Activated naive CD4-positive, alpha-beta T cell treated with anti-CD3 and anti-CD28 coated beads, Interleukin-2, amount 50 U/mL, for 24 hours (primary cell): ENCODE measurements around the gene DFFA.
A peak's percentile ranks its signal among the peaks of the same experiment; 100 is the strongest.
"Not testable (repeated sequence)": the region's sequence is repeated elsewhere in the genome, so short reads cannot be mapped to it uniquely, and the experiment has no call there.

Source experiments
- H3K27ac Mint-ChIP-seq: one replicate; pipeline ENCODE4 v1.8.0; 2021; ENCODE audit warnings: mild to moderate bottlenecking, mixed read lengths
- H3K27me3 Mint-ChIP-seq: one replicate; pipeline ENCODE4 v1.8.0; 2021; ENCODE audit warnings: mixed read lengths
- H3K36me3 Mint-ChIP-seq: one replicate; pipeline ENCODE4 v1.8.0; 2021; ENCODE audit warnings: mixed read lengths
- H3K4me1 Mint-ChIP-seq: one replicate; pipeline ENCODE4 v1.8.0; 2021; ENCODE audit warnings: mixed read lengths
- H3K4me3 Mint-ChIP-seq: one replicate; pipeline ENCODE4 v1.8.0; 2021; ENCODE audit warnings: mild to moderate bottlenecking, mixed read lengths
- H3K9me3 Mint-ChIP-seq: one replicate; pipeline ENCODE4 v1.8.0; 2021; ENCODE audit warnings: mixed read lengths

Gene DFFA

DNA sequence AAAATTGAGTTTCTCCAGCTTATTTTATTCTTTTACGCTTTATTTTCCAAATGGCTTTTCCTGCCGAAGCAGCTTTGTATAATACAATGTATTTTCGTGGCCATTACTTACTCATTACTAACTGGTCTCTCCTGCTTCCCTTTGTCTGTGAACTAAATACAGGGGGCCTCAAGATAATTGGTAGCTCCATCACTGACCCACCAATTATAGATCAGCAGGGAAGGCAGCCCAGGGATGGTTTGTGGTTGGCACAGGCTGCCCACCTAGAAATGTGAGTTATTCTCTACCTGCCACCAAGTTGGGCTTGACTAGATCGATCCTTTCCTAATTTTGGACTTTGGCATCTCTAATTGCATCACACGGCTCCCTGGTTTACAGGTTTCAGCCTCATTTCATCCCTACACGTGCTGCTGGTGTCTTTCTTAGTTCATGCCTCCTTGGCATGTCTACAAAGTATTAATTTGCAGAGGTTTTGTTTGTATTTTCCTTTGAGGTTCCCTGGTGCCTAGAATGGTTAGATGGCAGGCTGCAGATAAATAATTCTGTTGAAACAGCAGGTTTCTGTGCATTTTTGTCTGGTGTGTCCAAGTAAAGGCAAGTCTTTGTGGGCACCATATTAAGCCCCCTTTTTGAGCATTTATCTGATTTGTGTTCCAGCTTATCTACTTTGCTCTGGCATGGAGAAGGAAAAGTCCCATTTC lies 37.6 kb upstream of the DFFA start:
- H3K27me3 Mint-ChIP-seq: no peaks in the 10 kb centered on the region
- H3K27ac Mint-ChIP-seq: peak overlapping the region; percentile 30
- H3K4me3 Mint-ChIP-seq: peak overlapping the region; percentile 53
- H3K9me3 Mint-ChIP-seq: no peaks in the 10 kb centered on the region
- peaks cover 77% of the 10 kb centered on the region for H3K4me1 Mint-ChIP-seq
- H3K36me3 Mint-ChIP-seq: peaks cover 3% of the 10 kb centered on the region

DNA sequence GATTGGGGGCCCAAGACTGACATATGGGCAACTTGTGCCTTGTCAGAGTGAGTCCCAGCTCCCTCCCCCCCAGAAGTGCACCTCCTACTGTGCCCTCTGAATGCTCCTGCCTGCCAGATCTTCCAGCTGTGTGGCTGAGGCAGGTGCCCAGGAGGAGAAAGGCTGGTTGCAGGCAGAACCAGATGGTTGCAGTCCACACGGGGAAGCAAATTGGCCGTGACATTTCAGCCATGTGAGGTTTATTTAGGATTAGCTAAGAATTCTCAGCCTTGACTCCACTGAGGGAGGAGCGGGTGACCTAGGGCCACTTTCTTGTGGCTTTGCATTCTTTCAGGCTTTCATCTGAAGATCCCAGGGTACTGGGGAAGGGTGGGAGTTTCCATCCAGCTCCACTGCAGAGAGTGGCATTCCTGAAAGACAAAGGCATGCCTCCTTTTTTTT lies 36.2 kb upstream of the DFFA start:
- Mint-ChIP-seq H3K4me1 (peaks cover 73% of the 10 kb centered on the region), H3K4me3 (no peak overlapping the region), H3K27me3 (no peaks in the 10 kb centered on the region), H3K36me3 (peaks cover 3% of the 10 kb centered on the region), H3K9me3 (no peaks in the 10 kb centered on the region), H3K27ac (no peak overlapping the region)

DNA sequence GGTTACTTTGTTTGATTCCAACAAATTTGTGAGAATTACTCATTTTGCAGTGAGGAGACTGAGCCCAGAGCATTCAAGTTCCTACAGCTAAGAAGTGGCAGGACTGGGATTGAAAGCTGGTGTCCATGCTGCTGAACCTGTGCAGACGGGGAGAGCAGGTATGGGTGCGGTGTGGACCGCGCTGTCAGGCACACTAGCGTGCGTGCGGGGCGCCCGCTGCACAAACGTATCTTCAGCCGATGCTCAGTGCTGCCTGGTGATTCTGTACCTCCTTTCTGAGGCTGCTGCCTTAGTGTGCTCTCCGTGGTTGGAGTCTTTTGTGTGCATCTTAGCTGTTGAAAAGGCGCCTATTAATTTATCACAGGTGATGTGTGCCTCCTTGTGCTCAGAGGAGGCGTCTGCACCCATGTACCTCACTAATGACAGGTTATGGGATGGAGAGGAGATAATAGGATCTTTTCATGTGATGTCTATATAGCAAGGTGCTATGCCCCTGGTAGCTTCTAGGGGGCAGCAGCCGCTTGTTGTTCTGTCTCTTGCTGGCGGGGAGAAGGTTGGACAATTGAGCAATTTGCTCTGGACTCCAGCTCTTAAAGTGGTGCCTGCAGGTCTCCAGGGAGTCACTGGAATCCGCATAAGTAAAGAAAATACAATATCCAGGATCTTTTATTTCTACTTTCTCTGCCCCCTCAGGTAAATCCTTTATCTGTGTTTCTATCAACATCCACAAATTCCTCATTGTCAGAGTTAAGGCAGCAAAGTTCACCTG lies 35.0 kb upstream of the DFFA start:
- H3K27ac Mint-ChIP-seq: peak overlapping the region; percentile 65
- H3K27me3 Mint-ChIP-seq: no peaks in the 10 kb centered on the region
- H3K9me3 Mint-ChIP-seq: no peaks in the 10 kb centered on the region
- peaks cover 63% of the 10 kb centered on the region for H3K4me1 Mint-ChIP-seq
- H3K36me3 Mint-ChIP-seq: peaks cover 3% of the 10 kb centered on the region
- H3K4me3 Mint-ChIP-seq: no peak overlapping the region

DNA sequence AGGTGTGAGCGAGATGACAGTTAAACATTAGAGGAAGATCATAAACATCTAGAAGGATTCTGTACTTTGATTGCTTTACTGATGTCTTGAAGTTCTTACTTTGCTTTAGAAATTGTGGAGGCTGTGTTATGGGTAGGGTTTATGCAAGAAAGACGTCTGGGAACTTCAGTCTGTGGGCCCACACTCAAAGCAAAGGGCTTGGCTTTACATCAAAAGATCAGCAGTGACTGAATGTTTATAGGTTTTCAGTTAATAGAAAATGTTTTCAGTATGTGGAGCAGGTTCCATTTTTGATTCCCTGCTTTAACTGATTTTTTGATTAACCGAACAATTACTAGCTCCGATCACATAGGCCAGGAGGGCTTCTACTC lies 34.3 kb upstream of the DFFA start:
- no peak overlapping the region for H3K4me3 Mint-ChIP-seq
- no peaks in the 10 kb centered on the region for H3K27me3 Mint-ChIP-seq
- peak overlapping the region; percentile 20 for H3K27ac Mint-ChIP-seq
- H3K4me1 Mint-ChIP-seq: peaks cover 62% of the 10 kb centered on the region
- no peaks in the 10 kb centered on the region for H3K9me3 Mint-ChIP-seq
- H3K36me3 Mint-ChIP-seq: peaks cover 3% of the 10 kb centered on the region

DNA sequence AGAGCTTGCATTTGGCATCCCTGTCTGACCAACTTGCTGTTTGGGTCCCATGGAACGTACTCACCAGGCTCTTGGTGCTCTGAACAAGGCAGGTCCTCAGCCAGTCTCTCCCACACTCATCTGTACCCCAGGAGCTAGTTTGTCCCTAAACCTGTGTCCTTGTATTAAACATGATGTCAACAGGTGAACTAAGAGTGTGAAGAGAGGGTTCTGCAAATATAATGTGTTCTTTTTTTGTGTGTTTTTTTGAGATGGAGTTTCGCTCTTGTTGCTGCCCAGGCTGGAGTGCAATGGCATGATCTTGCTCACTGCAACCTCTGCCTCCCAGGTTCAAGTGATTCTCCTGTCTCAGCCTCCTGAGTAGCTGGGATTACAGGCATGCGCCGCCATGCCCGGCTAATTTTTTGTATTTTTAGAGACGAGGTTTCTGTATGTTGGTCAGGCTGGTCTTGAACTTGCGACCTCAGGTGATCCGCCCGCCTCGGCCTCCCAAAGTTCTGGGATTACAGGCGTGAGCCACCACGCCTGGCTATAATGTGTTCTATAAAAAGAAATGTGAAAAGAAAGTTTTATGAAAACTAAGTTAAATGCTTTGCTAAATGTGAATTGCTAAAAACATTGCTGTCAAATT lies 33.8 kb upstream of the DFFA start:
- H3K4me3 Mint-ChIP-seq, H3K9me3 Mint-ChIP-seq, H3K27ac Mint-ChIP-seq, H3K27me3 Mint-ChIP-seq, H3K36me3 Mint-ChIP-seq: not testable (repeated sequence)
- peaks cover 57% of the 10 kb centered on the region for H3K4me1 Mint-ChIP-seq

DNA sequence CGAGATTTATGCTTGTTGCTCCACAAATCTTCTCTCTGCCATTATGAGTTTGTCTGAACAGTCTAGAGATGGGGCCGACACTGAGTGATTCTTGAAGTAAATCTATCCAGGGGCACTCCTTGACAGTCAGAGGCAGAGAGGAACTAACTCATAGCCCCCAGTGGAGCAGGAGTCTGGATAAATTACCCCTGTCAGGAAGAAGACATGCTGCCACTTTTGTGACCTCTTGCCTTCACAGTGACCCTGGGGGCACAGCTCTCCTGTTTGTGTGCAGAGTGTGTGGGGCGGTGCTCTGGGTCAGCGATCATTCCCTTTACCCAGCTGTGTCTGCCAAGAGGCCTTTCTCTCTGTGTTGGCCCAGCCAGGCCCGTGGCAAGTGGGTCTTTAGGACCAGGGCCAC lies 31.9 kb upstream of the DFFA start:
- peaks cover 43% of the 10 kb centered on the region for H3K4me1 Mint-ChIP-seq
- H3K27ac Mint-ChIP-seq: no peak overlapping the region
- no peaks in the 10 kb centered on the region for H3K9me3 Mint-ChIP-seq
- no peaks in the 10 kb centered on the region for H3K27me3 Mint-ChIP-seq
- H3K36me3 Mint-ChIP-seq: peaks cover 3% of the 10 kb centered on the region
- H3K4me3 Mint-ChIP-seq: no peak overlapping the region

DNA sequence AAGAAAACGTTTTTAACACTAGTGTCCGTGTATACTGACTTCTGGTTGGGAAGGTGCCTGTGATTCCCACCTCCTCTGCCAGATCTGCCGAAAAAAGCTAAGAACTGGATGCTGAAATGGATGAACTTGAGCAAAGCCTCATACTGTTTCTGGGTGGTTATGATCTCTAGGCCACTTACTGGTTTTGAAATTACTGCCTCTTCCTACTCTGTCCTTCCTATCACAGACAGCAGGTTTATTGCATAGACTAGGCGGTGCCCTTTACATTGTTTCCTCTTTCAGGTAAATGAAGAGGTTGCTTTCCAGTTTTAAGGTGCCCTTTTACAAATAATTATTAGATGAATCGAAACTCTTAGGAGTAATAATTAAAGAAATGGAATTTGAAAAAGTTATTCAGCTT lies 29.9 kb upstream of the DFFA start:
- peaks cover 52% of the 10 kb centered on the region for H3K4me1 Mint-ChIP-seq
- no peak overlapping the region for H3K4me3 Mint-ChIP-seq
- no peak overlapping the region for H3K27ac Mint-ChIP-seq
- H3K9me3 Mint-ChIP-seq: no peaks in the 10 kb centered on the region
- peaks cover under 1% of the 10 kb centered on the region for H3K36me3 Mint-ChIP-seq
- no peaks in the 10 kb centered on the region for H3K27me3 Mint-ChIP-seq

DNA sequence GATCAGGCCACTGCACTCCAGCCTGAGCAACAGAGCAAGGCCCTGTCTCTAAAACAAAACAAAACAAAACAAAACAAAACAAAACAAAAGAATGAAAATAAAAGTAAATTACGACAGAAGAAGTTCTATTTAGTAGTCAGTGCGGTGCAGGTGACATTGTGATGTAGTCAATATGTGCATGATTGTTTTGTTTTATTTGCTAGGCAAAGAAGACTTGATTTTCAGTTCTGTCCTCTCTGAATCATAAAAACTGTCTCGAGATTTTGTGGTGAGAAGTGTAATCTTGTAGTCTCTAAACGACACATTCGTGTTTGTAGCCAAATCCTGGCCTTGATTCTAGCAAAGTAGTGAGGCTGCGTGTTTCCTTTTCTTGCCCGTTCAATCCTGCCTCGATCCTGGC lies 25.9 kb upstream of the DFFA start:
- no peak overlapping the region for H3K27ac Mint-ChIP-seq
- peaks cover 56% of the 10 kb centered on the region for H3K4me1 Mint-ChIP-seq
- H3K4me3 Mint-ChIP-seq: peak overlapping the region; percentile 30
- H3K9me3 Mint-ChIP-seq: no peaks in the 10 kb centered on the region
- H3K36me3 Mint-ChIP-seq: no peaks in the 10 kb centered on the region
- H3K27me3 Mint-ChIP-seq: no peaks in the 10 kb centered on the region

DNA sequence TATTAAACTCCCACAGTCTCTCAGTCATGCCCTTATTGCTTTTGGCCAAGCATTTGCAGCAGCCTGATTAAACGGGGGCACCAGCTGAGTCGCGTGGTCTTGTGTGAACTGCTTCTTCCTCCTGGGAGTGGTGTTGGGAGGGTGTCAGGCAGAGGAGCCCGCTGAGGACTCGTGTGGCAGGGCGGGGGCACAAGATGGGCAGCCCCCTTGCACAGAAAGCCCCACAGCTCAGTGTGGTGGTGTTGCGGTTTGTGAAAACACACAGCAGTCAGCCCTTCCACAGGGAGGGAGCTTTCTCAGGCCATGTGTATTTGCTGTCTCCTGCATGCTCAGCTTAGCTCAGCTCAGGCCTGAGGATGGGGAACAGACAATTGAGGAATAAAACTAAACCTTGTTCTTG lies 24.8 kb upstream of the DFFA start:
- Mint-ChIP-seq H3K4me3 (no peak overlapping the region), H3K4me1 (peaks cover 52% of the 10 kb centered on the region), H3K27ac (no peak overlapping the region), H3K27me3 (no peaks in the 10 kb centered on the region), H3K36me3 (no peaks in the 10 kb centered on the region), H3K9me3 (no peaks in the 10 kb centered on the region)

DNA sequence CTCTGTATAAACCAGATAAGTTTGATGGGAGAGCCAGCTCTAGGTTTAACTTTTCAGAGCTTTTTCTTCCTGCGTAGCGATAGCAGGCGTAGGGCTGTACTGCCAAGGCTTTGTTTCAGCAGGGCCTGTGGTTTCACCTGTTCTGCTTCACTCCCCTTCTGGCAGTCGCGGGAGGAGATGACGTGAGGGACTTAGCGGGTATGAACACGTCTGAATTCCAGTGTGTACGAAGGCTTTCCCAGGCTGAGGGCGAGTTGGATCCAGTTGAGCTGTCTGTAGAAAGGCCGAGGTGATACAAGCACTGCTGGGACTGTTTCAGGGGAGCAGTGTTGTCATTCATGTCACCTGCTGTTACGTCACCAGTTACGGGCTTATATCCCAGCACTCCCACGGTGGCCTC lies 23.6 kb upstream of the DFFA start:
- no peaks in the 10 kb centered on the region for H3K9me3 Mint-ChIP-seq

DNA sequence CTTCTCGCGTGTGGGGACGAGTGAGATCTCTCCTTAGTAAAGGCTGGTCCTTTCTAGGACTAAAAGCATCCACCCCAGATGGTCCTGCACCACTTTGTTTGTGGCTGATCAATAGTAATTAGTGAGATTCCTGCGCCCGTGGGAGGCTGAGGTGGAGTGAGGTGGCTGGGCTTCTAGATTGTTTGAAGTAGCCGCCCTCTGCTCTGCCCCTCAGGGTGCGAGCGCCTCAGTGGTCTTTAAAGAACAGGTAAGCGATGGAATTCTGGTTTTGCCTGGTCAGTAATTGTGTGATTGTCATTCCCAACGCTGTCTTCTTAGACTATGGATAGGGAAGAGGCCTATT lies 23.1 kb upstream of the DFFA start:
- Mint-ChIP-seq H3K27me3 (no peaks in the 10 kb centered on the region), H3K36me3 (no peaks in the 10 kb centered on the region), H3K4me3 (peak overlapping the region; percentile 88), H3K27ac (peak overlapping the region; percentile 94), H3K4me1 (peaks cover 48% of the 10 kb centered on the region), H3K9me3 (no peaks in the 10 kb centered on the region)

More for the DNA sequence above, 23.6 kb upstream of the DFFA start:
- Mint-ChIP-seq H3K4me1 (peaks cover 48% of the 10 kb centered on the region), H3K27me3 (no peaks in the 10 kb centered on the region), H3K4me3 (peak overlapping the region; percentile 88), H3K27ac (peak overlapping the region; percentile 92), H3K36me3 (no peaks in the 10 kb centered on the region)

DNA sequence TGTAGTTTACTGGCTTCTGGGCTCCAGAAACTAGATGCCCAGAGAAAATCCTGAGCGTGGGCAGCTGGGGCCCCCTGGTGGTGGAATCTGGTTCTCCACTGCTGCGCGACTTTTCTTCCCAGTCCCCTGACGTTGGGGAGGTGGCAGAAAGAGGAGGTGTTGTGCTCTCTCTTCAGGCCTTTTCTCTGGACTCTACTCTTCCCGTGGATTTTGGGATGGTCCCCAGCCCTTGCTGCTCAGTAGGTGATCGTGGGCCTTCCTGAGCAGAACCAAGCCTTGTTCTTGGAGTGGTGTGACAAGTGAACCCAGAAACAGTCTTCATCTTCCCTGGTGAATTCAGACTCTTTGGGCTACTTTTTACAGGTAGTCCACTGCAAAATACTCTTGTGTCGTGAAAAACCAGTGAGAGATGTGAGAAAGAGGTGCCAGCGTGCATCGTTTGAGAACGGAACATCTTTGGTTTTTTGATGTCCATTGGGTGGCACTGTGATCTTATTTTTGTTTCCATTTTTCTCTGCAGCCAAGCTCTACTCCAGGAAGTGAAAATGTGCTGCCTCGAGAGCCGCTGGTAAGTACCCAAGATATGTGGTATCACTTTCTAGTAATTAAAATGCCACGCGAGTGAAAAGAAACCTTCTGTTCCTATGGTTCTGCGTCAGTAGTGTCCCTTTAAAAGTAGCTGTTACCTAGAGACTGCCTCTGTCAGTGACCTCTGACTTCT lies 22.6 kb upstream of the DFFA start:
- Mint-ChIP-seq H3K4me1 (peaks cover 50% of the 10 kb centered on the region), H3K36me3 (no peaks in the 10 kb centered on the region), H3K4me3 (peak overlapping the region; percentile 88), H3K9me3 (no peaks in the 10 kb centered on the region), H3K27me3 (no peaks in the 10 kb centered on the region), H3K27ac (peak overlapping the region; percentile 94)

DNA sequence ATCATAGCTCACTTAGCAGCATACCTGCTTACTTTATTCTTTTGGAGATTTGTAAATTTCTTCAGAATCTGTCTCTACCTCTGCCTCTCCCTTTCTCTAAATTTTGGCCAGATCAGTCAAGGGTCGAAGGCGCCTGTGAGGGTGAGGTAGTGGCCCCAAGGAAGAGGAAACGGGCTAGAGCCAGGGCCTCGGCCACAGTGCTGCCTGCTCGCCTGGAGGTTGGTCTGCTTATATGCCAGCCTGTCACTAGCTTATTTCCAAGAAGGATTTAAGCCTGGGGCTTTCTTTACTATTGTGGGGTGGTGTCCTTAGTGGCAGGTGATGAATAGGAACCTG lies 22.1 kb upstream of the DFFA start:
- peaks cover 52% of the 10 kb centered on the region for H3K4me1 Mint-ChIP-seq
- H3K27me3 Mint-ChIP-seq: no peaks in the 10 kb centered on the region
- no peak overlapping the region for H3K27ac Mint-ChIP-seq
- H3K4me3 Mint-ChIP-seq: no peak overlapping the region
- no peaks in the 10 kb centered on the region for H3K9me3 Mint-ChIP-seq
- H3K36me3 Mint-ChIP-seq: no peaks in the 10 kb centered on the region

DNA sequence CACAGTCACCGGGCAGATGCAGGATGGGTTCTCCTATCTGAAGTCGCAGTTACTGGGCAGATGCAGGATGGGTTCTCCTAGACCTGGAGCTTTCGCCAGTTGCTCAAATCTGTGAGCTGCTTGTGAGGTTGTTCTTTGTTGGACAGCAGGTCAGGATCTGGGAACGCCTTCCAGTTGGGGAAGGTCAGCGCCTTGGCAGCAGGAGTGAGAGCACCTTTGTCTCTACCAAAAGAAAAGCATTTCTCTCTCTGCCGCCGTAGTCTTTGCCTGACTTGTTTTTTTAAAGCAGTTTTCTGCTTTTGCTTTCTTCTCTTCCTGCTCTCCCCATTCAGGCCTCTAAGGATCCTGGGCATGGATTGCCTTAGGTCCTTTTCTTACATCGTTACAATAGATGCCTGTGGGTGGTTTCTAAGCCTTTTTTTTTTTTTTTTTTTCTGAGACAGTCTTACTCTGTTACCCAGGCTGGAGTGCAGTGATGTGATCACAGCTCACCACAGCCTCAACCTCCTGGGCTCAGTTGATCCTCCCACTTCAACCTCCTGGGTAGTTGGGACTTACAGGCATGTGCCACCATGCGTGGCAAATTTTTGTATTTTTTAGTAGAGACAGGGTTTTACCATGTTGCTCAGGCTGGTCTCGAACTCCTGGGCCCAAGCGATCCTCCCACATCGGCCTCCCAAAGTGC lies 18.1 kb upstream of the DFFA start:
- Mint-ChIP-seq H3K4me3 (no peak overlapping the region), H3K27ac (no peak overlapping the region), H3K9me3 (no peaks in the 10 kb centered on the region), H3K36me3 (peaks cover 7% of the 10 kb centered on the region), H3K27me3 (no peaks in the 10 kb centered on the region), H3K4me1 (peaks cover 25% of the 10 kb centered on the region)

DNA sequence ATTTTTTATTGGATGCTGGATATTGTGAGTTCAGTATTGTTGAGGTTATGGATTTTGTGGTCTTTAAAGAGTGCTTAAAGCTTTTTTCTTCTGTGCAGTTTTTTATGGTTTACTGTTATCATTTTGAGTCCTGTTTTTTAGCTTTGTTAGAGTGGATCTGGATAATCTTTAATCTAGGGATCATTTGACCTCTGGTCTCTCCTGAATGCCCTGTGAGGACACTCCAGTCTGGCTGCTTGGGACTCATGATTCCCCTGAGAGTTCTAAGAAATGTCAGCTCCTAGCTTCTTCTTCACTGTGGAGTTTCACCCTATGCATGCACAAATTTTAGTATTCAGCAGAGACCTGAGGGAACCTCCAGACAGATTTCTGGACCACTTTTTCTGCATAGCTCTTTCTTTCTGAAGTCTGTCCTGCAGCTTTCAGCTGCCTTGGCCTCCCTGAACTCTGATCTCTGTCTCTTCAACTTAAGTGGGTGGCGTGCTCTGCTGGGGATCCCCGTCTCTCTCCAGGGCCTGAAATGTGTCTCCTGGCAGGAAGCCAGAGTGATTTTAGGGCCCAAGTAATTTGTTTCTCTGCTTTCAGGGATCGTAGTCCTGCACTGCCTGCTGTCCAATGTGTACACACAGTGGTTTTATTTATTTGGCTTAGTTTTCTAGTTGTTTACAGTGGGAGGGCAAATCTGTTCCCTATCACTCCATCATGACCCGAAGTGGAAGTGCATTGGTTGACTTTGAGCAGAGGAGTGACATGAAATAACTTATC lies 17.1 kb upstream of the DFFA start:
- H3K4me1 Mint-ChIP-seq: peaks cover 21% of the 10 kb centered on the region
- no peaks in the 10 kb centered on the region for H3K9me3 Mint-ChIP-seq
- no peak overlapping the region for H3K4me3 Mint-ChIP-seq
- no peak overlapping the region for H3K27ac Mint-ChIP-seq
- H3K36me3 Mint-ChIP-seq: peaks cover 10% of the 10 kb centered on the region
- no peaks in the 10 kb centered on the region for H3K27me3 Mint-ChIP-seq
